Measurements from ENCODE around the gene ATP8A1.
A peak's percentile ranks its signal among the peaks of the same experiment; 100 is the strongest.
"Not testable (repeated sequence)": the region's sequence is repeated elsewhere in the genome, so short reads cannot be mapped to it uniquely, and the experiment has no call there.

Gene ATP8A1

GRCh38 chr4:42398171-42398870, 258.6 kb downstream of the ATP8A1 start:
- DNase-seq = peak; percentile 21

GRCh38 chr4:42397635-42398170, 259.2 kb downstream of the ATP8A1 start:
- no peak for DNase-seq

- peak; percentile 43 for DNase-seq
These were observed 259.9 kb downstream of the ATP8A1 start, which contains the start of gene SHISA3 for GRCh38 chr4:42396752-42397634. TSS of gene SHISA3 (plus strand) at chr4:42397488. CDS start at chr4:42398057, 569 bp downstream.

- DNase-seq = no peak
These were observed 260.5 kb downstream of the ATP8A1 start for GRCh38 chr4:42396361-42396751.

GRCh38 chr4:42395595-42395994, 261.3 kb downstream of the ATP8A1 start:
- no peak for DNase-seq

GRCh38 chr4:42392436-42392835, 264.5 kb downstream of the ATP8A1 start:
- DNase-seq = no peak

GRCh38 chr4:42391981-42392380, 264.9 kb downstream of the ATP8A1 start:
- no peak for DNase-seq

- DNase-seq = no peak
These were observed 265.6 kb downstream of the ATP8A1 start for GRCh38 chr4:42391355-42391664.

- DNase-seq = no peak
These were observed 266.1 kb downstream of the ATP8A1 start for GRCh38 chr4:42390622-42391354.

- no peak for DNase-seq
These were observed 271.4 kb downstream of the ATP8A1 start for GRCh38 chr4:42385516-42385915.

GRCh38 chr4:42381666-42382065, 275.2 kb downstream of the ATP8A1 start:
- no peak for DNase-seq

- DNase-seq = no peak
These were observed 279.4 kb downstream of the ATP8A1 start for GRCh38 chr4:42377497-42377896.

GRCh38 chr4:42372303-42372702, 284.6 kb downstream of the ATP8A1 start:
- not testable (repeated sequence) for DNase-seq

- peak; percentile 19 for DNase-seq
These were observed 285.3 kb downstream of the ATP8A1 start for GRCh38 chr4:42371305-42372252.

GRCh38 chr4:42369489-42369888, 287.4 kb downstream of the ATP8A1 start:
- DNase-seq = no peak

GRCh38 chr4:42366959-42367358, 289.9 kb downstream of the ATP8A1 start:
- DNase-seq = no peak

GRCh38 chr4:42364266-42365053, 292.4 kb downstream of the ATP8A1 start:
- no peak for DNase-seq

- no peak for DNase-seq
These were observed 293.3 kb downstream of the ATP8A1 start for GRCh38 chr4:42363614-42364013.

GRCh38 chr4:42362591-42362990, 294.3 kb downstream of the ATP8A1 start:
- DNase-seq = no peak

GRCh38 chr4:42361456-42361855, 295.4 kb downstream of the ATP8A1 start:
- DNase-seq = no peak

GRCh38 chr4:42360256-42360669, 296.6 kb downstream of the ATP8A1 start:
- DNase-seq = no peak
